ENCODE measurements around the gene IFT57.

DNA sequence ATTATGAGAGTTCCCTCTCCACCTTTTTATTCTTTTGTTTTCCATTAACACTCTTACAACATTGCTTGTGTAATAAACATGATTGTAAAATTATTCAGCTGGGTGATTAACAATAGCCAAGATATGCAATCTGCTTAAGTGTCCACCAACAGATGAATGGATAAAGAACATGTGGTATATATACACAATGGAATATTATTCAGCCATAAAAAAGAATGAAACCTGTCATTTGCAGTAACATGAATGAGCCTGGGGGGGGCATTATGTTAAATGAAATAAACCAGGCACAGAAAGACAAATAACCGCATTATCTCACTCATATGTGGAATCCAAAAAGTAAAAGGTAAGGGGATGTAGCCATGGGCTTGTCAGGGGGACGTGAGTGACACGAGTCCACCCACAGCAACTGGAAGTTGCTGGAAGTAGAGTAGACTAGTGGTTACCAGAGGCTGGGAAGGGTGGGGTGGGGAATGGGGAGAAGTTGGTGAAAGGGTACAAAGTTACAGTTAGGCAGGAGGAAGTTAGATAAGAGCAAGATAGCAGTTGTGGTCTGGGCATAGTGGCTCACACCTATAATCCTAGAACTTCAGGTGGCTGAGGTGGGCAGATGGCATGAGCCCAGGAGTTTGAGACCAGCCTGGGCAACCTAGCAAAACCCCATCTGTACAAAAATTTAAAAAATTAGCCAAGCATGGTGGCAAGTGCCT, 102.7 kb downstream of the IFT57 start:
- TF ChIP-seq EZH2 (IDR thresholded peaks at IDR 0.05; ENCODE audit: borderline replicate concordance), result no peak
- no peak for TF ChIP-seq CTCF (IDR thresholded peaks at IDR 0.05; ENCODE audit: poor library complexity)
- no peak for TF ChIP-seq EZH2phosphoT487 (IDR thresholded peaks at IDR 0.05; ENCODE audit: low read depth, severe bottlenecking, unreplicated experiment)
